Right lobe of liver (tissue), 4 donors: Measurements from ENCODE around the gene SF3A1.

Experiments used
- CTCF ChIP-seq, 4 donors: fragments of 200-600 bp in 3 of 4; fragments of 450-650 bp in 1 of 4; IDR thresholded peaks; one replicate each; pipeline versions ENCODE4 v1.5.1 to v1.8.0; 2016 to 2022; ENCODE audit warnings: antibody characterized with exemption in 4 of 4, mild to moderate bottlenecking in 2 of 4
- POLR2A ChIP-seq: fragments of 450-650 bp; IDR thresholded peaks from one replicate; pipeline ENCODE4 v1.6.1; 2017; ENCODE audit warnings: antibody characterized with exemption, mild to moderate bottlenecking
- donor health status: DM: no; HTN: no; CAD: no.
- donor health status: DM: no; HTN: no; CAD: no.
- donor health status: DM: no; HTN: yes; CAD: no.

GRCh38 chr22:30284172-30284571, 72.5 kb downstream of the SF3A1 start:
- TF ChIP-seq CTCF (IDR thresholded peaks at IDR 0.05): no peak
- TF ChIP-seq POLR2A: no peak
